Hepatocyte (in vitro differentiated cells): ENCODE results near the gene WTIP. TPM values are rescaled to one million over a fixed set of nuclear protein-coding genes. Genes with fewer than 3 reads are reported as not detected.
A peak's percentile ranks its signal among the peaks of the same experiment; 100 is the strongest.
"Not testable (repeated sequence)": the region's sequence is repeated elsewhere in the genome, so short reads cannot be mapped to it uniquely, and the experiment has no call there.

Experiments
- DNase-seq: peaks from one replicate; pipeline ENCODE4 v3.0.0-alpha.2; 2016; ENCODE audit warnings: low spot score
- H2AFZ ChIP-seq: fragments of 200-600 bp; sonication (generic); 2 replicates; pipeline ENCODE4 v1.6.0; 2016; ENCODE audit warnings: antibody characterized with exemption, mild to moderate bottlenecking
- H3K27ac ChIP-seq: fragments of 200-600 bp; sonication (generic); 2 replicates; pipeline ENCODE4 v1.5.1; 2016; ENCODE audit warnings: mild to moderate bottlenecking
- H3K27me3 ChIP-seq: fragments of 200-600 bp; sonication (generic); 2 replicates; pipeline ENCODE4 v1.6.1; 2016
- H3K36me3 ChIP-seq: fragments of 200-600 bp; sonication (generic); replicated peaks from 2 replicates; pipeline ENCODE4 v1.5.1; 2016; ENCODE audit warnings: low read depth; ENCODE audit not compliant: insufficient read depth
- H3K4me1 ChIP-seq: fragments of 200-600 bp; sonication (generic); 2 replicates; pipeline ENCODE4 v1.5.1; 2016; ENCODE audit warnings: mild to moderate bottlenecking, moderate library complexity; ENCODE audit not compliant: insufficient read depth
- H3K4me2 ChIP-seq: fragments of 200-600 bp; sonication (generic); 2 replicates; pipeline ENCODE4 v1.6.0; 2016
- H3K4me3 ChIP-seq: fragments of 200-600 bp; sonication (generic); 2 replicates; pipeline ENCODE4 v1.5.1; 2016; ENCODE audit warnings: mild to moderate bottlenecking
- H3K79me2 ChIP-seq: fragments of 200-600 bp; sonication (generic); 2 replicates; pipeline ENCODE4 v1.6.0; 2017; ENCODE audit warnings: mild to moderate bottlenecking
- H3K9me2 ChIP-seq: fragments of 200-600 bp; sonication (generic); replicated peaks from 2 replicates; pipeline ENCODE4 v1.6.0; 2017; ENCODE audit warnings: mild to moderate bottlenecking; ENCODE audit not compliant: insufficient read depth
- H3K9me3 ChIP-seq: fragments of 200-600 bp; sonication (generic); 2 replicates; pipeline ENCODE4 v1.5.1; 2016; ENCODE audit warnings: low read depth, mild to moderate bottlenecking
- H4K20me1 ChIP-seq: fragments of 200-600 bp; sonication (generic); 2 replicates; pipeline ENCODE4 v1.6.0; 2016; ENCODE audit warnings: mild to moderate bottlenecking; ENCODE audit not compliant: insufficient read depth, poor library complexity, severe bottlenecking
- CTCF ChIP-seq: fragments of 200-600 bp; sonication (generic); IDR thresholded peaks from 2 replicates; pipeline ENCODE4 v1.5.1; 2016; ENCODE audit warnings: antibody characterized with exemption, mild to moderate bottlenecking; ENCODE audit not compliant: poor library complexity
- EZH2 ChIP-seq: fragments of 200-600 bp; sonication (generic); IDR thresholded peaks from 2 replicates; pipeline ENCODE4 v1.6.1; 2016; ENCODE audit warnings: antibody characterized with exemption, mild to moderate bottlenecking, borderline replicate concordance
- EZH2phosphoT487 ChIP-seq: fragments of 200-600 bp; sonication (generic); IDR thresholded peaks from one replicate; pipeline ENCODE4 v1.6.1; 2018; ENCODE audit warnings: antibody characterized with exemption, mild to moderate bottlenecking, low read depth, moderate library complexity; ENCODE audit not compliant: unreplicated experiment, severe bottlenecking
- WGBS: methylation state at CpG from one replicate; pipeline ENCODE4 v1.1.6; 2016; ENCODE audit warnings: low lambda C conversion rate; ENCODE audit errors: missing lambda C conversion rate; 5-methylcytosine and 5-hydroxymethylcytosine counted together
- polyA plus RNA-seq: library from polyadenylated mRNA; unstranded; fragments of >200 nt; fragmentation: Nextera tagmentation; extraction: Ambion mirVana; gene quantifications from 2 replicates; pipeline ENCODE4 v1.2.1, GENCODE V29; 2016
- total RNA-seq: library from RNA; depleted of rRNA; stranded (reverse); fragments of >200 nt; gene quantifications from 2 replicates; pipeline ENCODE4 v1.2.3, GENCODE V29; 2014

Gene WTIP
- total and polyA plus RNA-seq, 2 experiments from 2014 or later: 18.1 to 21.5 TPM

GRCh38 chr19:34507414-34508067, 26.0 kb downstream of the WTIP start:
- Histone ChIP-seq H3K27ac (no peak overlapping the region), H3K27me3 (no peaks in the 10 kb centered on the region), H3K4me3 (no peak overlapping the region), H2AFZ (no peak overlapping the region), H3K79me2 (no peaks in the 10 kb centered on the region), H3K4me2 (no peak overlapping the region), H3K4me1 (no peaks in the 10 kb centered on the region), H3K9me2 (no peaks in the 10 kb centered on the region), H3K9me3 (no peaks in the 10 kb centered on the region), H4K20me1 (no peaks in the 10 kb centered on the region), H3K36me3 (no peaks in the 10 kb centered on the region)
- TF ChIP-seq EZH2phosphoT487 (no peak), EZH2 (no peak), CTCF (no peak)
- no peak for DNase-seq
- WGBS: 90% methylated on average over 4 of the region's 4 CpGs

GRCh38 chr19:34508540-34508939, 27.0 kb downstream of the WTIP start:
- Histone ChIP-seq H3K79me2 (no peaks in the 10 kb centered on the region), H3K27ac (no peak overlapping the region), H3K4me2 (no peak overlapping the region), H3K4me3 (no peak overlapping the region), H3K4me1 (no peaks in the 10 kb centered on the region), H3K9me3 (no peaks in the 10 kb centered on the region), H2AFZ (no peak overlapping the region), H3K27me3 (no peaks in the 10 kb centered on the region), H4K20me1 (no peaks in the 10 kb centered on the region), H3K9me2 (no peaks in the 10 kb centered on the region), H3K36me3 (no peaks in the 10 kb centered on the region)
- peak; percentile 38 for DNase-seq
- 55% methylated on average over 9 of the region's 9 CpGs for WGBS
- no peak for TF ChIP-seq EZH2
- no peak for TF ChIP-seq CTCF
- no peak for TF ChIP-seq EZH2phosphoT487

- not testable (repeated sequence) for H3K4me3 ChIP-seq, H3K9me3 ChIP-seq, DNase-seq, H3K27ac ChIP-seq, H3K27me3 ChIP-seq, H3K4me1 ChIP-seq, H3K36me3 ChIP-seq, H3K4me2 ChIP-seq, H2AFZ ChIP-seq, H3K79me2 ChIP-seq, H3K9me2 ChIP-seq, H4K20me1 ChIP-seq
- 91% methylated on average over 5 of the region's 5 CpGs for WGBS
Observed at GRCh38 chr19:34510904-34511303, 29.3 kb downstream of the WTIP start.

GRCh38 chr19:34512254-34512822, 30.8 kb downstream of the WTIP start:
- 91% methylated on average over 16 of the region's 17 CpGs for WGBS
- H3K9me2 ChIP-seq: no peaks in the 10 kb centered on the region
- TF ChIP-seq CTCF (no peak), EZH2phosphoT487 (no peak), EZH2 (no peak)
- H3K36me3 ChIP-seq: no peaks in the 10 kb centered on the region
- H3K79me2 ChIP-seq: no peaks in the 10 kb centered on the region
- no peaks in the 10 kb centered on the region for H3K9me3 ChIP-seq
- H3K27me3 ChIP-seq: no peaks in the 10 kb centered on the region
- no peak overlapping the region for H3K4me3 ChIP-seq
- no peaks in the 10 kb centered on the region for H3K4me1 ChIP-seq
- H2AFZ ChIP-seq: no peak overlapping the region
- H3K27ac ChIP-seq: no peak overlapping the region
- no peak for DNase-seq
- no peaks in the 10 kb centered on the region for H4K20me1 ChIP-seq
- H3K4me2 ChIP-seq: no peak overlapping the region
